Loucy (cell line): Measurements from ENCODE around the gene SLC17A8.

Experiments
- EZH2phosphoT487 ChIP-seq: fragments of 200-600 bp; IDR thresholded peaks from 2 replicates; pipeline ENCODE4 v1.6.1; 2018; ENCODE audit warnings: antibody characterized with exemption, mild to moderate bottlenecking, moderate library complexity, borderline replicate concordance
- TF ChIP-seq, protein P1 (sequence below): fragments of 200-600 bp; sonication (generic); conservative IDR thresholded peaks from 2 replicates; pipeline ENCODE4 v1.5.1; 2014; ENCODE audit warnings: mild to moderate bottlenecking, antibody characterized with exemption, low read length

DNA sequence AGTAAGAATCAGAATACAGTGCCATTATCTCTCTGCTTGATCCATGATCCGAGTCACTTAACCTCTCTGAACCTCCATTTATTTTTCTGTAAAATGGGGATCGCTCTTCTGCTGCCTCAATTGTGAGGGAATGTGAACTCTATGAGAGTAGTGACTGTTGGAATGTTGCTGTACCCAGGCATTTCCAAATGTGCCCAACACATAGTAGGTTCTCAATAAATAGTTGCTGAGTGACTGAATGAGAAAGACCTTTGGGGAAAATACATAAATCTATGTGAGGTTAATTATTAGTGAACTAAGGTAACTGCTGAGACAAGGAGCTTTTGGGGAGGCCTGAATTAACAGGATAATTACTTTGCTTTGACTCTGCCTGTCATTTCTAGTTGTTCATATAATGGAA lies 82.9 kb downstream of the SLC17A8 start:
- TF ChIP-seq, protein P1, sequence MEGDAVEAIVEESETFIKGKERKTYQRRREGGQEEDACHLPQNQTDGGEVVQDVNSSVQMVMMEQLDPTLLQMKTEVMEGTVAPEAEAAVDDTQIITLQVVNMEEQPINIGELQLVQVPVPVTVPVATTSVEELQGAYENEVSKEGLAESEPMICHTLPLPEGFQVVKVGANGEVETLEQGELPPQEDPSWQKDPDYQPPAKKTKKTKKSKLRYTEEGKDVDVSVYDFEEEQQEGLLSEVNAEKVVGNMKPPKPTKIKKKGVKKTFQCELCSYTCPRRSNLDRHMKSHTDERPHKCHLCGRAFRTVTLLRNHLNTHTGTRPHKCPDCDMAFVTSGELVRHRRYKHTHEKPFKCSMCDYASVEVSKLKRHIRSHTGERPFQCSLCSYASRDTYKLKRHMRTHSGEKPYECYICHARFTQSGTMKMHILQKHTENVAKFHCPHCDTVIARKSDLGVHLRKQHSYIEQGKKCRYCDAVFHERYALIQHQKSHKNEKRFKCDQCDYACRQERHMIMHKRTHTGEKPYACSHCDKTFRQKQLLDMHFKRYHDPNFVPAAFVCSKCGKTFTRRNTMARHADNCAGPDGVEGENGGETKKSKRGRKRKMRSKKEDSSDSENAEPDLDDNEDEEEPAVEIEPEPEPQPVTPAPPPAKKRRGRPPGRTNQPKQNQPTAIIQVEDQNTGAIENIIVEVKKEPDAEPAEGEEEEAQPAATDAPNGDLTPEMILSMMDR, result no peak
- TF ChIP-seq EZH2phosphoT487, result no peak
